ENCODE results near the gene SLC39A10. TPM values are rescaled to one million over a fixed set of nuclear protein-coding genes. Genes with fewer than 3 reads are reported as not detected.
A peak's percentile ranks its signal among the peaks of the same experiment; 100 is the strongest.

The SLC39A10 gene
- total and polyA plus RNA-seq, 9 of the 15 experiments (the other 6 are each of a cell fraction or from before 2014, with no cell fraction given), result 12.5 to 40.1 (median 23.1) TPM

DNA sequence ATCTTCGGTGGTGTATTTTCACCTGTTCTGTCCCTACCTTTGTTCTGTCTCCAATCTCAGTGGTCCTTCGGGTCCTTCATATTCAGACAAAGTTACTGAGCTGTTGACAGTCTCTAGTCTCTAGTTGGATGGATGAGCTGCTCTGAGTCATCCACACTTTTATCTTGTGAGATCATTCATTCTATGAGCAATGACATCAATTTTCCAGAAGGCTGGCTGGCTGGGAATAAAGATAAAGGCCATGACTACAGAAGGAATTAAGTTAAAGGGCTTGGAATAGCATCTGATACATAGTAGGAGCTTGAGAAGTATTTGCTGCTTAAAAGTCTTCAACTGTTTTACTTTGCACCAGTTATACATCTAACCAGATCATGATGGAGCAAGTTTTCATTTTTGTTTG is 43.1 kb upstream of the SLC39A10 start (continued):
- TF ChIP-seq GTF3C2 (IDR thresholded peaks at IDR 0.05; ENCODE audit: borderline replicate concordance, extremely low read depth, insufficient read length) (no peak), SOX6 (IDR thresholded peaks at IDR 0.05) (peak; percentile 70), ATF1 (CRISPR knock-in tag; IDR thresholded peaks at IDR 0.05) (no peak), ATF1 (tag; IDR thresholded peaks at IDR 0.05) (peak; percentile 26; the same call in 1 of the 2 replicates), CBFA2T3 (IDR thresholded peaks at IDR 0.05) (peak; percentile 89), ZNF408 (CRISPR knock-in tag; IDR thresholded peaks at IDR 0.05; ENCODE audit: low read depth) (no peak), DNMT1 (IDR thresholded peaks at IDR 0.05) (no peak), EHMT2 (IDR thresholded peaks at IDR 0.05) (peak; percentile 65; the same call in 1 of the 2 replicates), CAMTA2 (CRISPR knock-in tag; conservative IDR thresholded peaks at IDR 0.05) (no peak), SMAD2 (IDR thresholded peaks at IDR 0.05; ENCODE audit: low read depth, low read length) (no peak), HMBOX1 (IDR thresholded peaks at IDR 0.05) (peak; percentile 88), ZC3H8 (IDR thresholded peaks at IDR 0.05) (no peak), NR2F6 (CRISPR knock-in tag; IDR thresholded peaks at IDR 0.05) (no peak), BRCA1 (IDR thresholded peaks at IDR 0.05) (no peak), BRCA1 (CRISPR knock-in tag; IDR thresholded peaks at IDR 0.05) (no peak), ZNF253 (CRISPR knock-in tag; conservative IDR thresholded peaks at IDR 0.05) (no peak), ZNF134 (CRISPR knock-in tag; conservative IDR thresholded peaks at IDR 0.05) (no peak), ZNF507 (tag; conservative IDR thresholded peaks at IDR 0.05) (no peak)
- TF ChIP-seq, protein P1, sequence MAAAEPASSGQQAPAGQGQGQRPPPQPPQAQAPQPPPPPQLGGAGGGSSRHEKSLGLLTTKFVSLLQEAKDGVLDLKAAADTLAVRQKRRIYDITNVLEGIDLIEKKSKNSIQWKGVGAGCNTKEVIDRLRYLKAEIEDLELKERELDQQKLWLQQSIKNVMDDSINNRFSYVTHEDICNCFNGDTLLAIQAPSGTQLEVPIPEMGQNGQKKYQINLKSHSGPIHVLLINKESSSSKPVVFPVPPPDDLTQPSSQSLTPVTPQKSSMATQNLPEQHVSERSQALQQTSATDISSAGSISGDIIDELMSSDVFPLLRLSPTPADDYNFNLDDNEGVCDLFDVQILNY (CRISPR knock-in tag; IDR thresholded peaks at IDR 0.05), result no peak
- TF ChIP-seq, protein P2, sequence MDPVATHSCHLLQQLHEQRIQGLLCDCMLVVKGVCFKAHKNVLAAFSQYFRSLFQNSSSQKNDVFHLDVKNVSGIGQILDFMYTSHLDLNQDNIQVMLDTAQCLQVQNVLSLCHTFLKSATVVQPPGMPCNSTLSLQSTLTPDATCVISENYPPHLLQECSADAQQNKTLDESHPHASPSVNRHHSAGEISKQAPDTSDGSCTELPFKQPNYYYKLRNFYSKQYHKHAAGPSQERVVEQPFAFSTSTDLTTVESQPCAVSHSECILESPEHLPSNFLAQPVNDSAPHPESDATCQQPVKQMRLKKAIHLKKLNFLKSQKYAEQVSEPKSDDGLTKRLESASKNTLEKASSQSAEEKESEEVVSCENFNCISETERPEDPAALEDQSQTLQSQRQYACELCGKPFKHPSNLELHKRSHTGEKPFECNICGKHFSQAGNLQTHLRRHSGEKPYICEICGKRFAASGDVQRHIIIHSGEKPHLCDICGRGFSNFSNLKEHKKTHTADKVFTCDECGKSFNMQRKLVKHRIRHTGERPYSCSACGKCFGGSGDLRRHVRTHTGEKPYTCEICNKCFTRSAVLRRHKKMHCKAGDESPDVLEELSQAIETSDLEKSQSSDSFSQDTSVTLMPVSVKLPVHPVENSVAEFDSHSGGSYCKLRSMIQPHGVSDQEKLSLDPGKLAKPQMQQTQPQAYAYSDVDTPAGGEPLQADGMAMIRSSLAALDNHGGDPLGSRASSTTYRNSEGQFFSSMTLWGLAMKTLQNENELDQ (CRISPR knock-in tag; IDR thresholded peaks at IDR 0.05; ENCODE audit: borderline replicate concordance), result no peak
- TF ChIP-seq, protein P3, sequence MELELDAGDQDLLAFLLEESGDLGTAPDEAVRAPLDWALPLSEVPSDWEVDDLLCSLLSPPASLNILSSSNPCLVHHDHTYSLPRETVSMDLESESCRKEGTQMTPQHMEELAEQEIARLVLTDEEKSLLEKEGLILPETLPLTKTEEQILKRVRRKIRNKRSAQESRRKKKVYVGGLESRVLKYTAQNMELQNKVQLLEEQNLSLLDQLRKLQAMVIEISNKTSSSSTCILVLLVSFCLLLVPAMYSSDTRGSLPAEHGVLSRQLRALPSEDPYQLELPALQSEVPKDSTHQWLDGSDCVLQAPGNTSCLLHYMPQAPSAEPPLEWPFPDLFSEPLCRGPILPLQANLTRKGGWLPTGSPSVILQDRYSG (tag; conservative IDR thresholded peaks at IDR 0.05; ENCODE audit: low read depth), result no peak
- TF ChIP-seq, protein P4, sequence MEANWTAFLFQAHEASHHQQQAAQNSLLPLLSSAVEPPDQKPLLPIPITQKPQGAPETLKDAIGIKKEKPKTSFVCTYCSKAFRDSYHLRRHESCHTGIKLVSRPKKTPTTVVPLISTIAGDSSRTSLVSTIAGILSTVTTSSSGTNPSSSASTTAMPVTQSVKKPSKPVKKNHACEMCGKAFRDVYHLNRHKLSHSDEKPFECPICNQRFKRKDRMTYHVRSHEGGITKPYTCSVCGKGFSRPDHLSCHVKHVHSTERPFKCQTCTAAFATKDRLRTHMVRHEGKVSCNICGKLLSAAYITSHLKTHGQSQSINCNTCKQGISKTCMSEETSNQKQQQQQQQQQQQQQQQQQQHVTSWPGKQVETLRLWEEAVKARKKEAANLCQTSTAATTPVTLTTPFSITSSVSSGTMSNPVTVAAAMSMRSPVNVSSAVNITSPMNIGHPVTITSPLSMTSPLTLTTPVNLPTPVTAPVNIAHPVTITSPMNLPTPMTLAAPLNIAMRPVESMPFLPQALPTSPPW (CRISPR knock-in tag; IDR thresholded peaks at IDR 0.05), result 0 out of 2 replicates have a peak, but pooled peaks have one; percentile 9

All from K562 (cell line).